ENCODE measurements around the gene TNNT3.

- no peak for TF ChIP-seq EZH2 (IDR thresholded peaks at IDR 0.05)
- TF ChIP-seq REST (IDR thresholded peaks at IDR 0.05; ENCODE audit: low read depth) = no peak
- no peak for TF ChIP-seq SP1 (IDR thresholded peaks at IDR 0.05; ENCODE audit: low read depth)
- no peak for TF ChIP-seq ZBTB33 (IDR thresholded peaks at IDR 0.05; ENCODE audit: extremely low read depth, insufficient replicate concordance, low read length)
- TF ChIP-seq POLR2AphosphoS5 (IDR thresholded peaks at IDR 0.05; ENCODE audit: low read depth, low read length) = no peak
- no peak for TF ChIP-seq CTCF (IDR thresholded peaks at IDR 0.05 in 2 of 3, conservative IDR thresholded peaks at IDR 0.05 in 1 of 3; ENCODE audit: borderline replicate concordance in 1 of 3, insufficient read depth in 1 of 3, low read depth in 2 of 3, low read length in 2 of 3)
- no peak for TF ChIP-seq JUND (IDR thresholded peaks at IDR 0.05)
- no peak for TF ChIP-seq ATF3 (IDR thresholded peaks at IDR 0.05)
- no peak for TF ChIP-seq MAX (IDR thresholded peaks at IDR 0.05)
- no peak for TF ChIP-seq SRF (IDR thresholded peaks at IDR 0.05; ENCODE audit: low read depth)
- no peak for TF ChIP-seq POLR2A (IDR thresholded peaks at IDR 0.05; ENCODE audit: borderline replicate concordance, extremely low read depth, insufficient read depth, insufficient read length)
- no peak for TF ChIP-seq EGR1 (IDR thresholded peaks at IDR 0.05; ENCODE audit: low read depth)
- no peak for TF ChIP-seq ELF1 (IDR thresholded peaks at IDR 0.05; ENCODE audit: borderline replicate concordance, low read depth)
These were observed 38.6 kb upstream of the TNNT3 start for GRCh38 chr11:1880746-1881441.
